ENCODE measurements around the gene GFPT2. TPM values are rescaled to one million over a fixed set of nuclear protein-coding genes. Genes with fewer than 3 reads are reported as not detected.

Gene GFPT2
- total and polyA plus RNA-seq, 8 donors, result 0.83 to 10.6 (median 4.2) TPM

GRCh38 chr5:180370861-180371641 is 17.9 kb upstream of the GFPT2 start:
- FAIRE-seq, result no peak
- Histone ChIP-seq H3K9me3 (no peaks in the 10 kb centered on the region), H3K27ac (no peak overlapping the region), H3K4me1 (no peaks in the 10 kb centered on the region), H3K27me3 (no peaks in the 10 kb centered on the region), H3K4me3 (no peak overlapping the region), H3K36me3 (no peaks in the 10 kb centered on the region)
- TF ChIP-seq, protein P1, sequence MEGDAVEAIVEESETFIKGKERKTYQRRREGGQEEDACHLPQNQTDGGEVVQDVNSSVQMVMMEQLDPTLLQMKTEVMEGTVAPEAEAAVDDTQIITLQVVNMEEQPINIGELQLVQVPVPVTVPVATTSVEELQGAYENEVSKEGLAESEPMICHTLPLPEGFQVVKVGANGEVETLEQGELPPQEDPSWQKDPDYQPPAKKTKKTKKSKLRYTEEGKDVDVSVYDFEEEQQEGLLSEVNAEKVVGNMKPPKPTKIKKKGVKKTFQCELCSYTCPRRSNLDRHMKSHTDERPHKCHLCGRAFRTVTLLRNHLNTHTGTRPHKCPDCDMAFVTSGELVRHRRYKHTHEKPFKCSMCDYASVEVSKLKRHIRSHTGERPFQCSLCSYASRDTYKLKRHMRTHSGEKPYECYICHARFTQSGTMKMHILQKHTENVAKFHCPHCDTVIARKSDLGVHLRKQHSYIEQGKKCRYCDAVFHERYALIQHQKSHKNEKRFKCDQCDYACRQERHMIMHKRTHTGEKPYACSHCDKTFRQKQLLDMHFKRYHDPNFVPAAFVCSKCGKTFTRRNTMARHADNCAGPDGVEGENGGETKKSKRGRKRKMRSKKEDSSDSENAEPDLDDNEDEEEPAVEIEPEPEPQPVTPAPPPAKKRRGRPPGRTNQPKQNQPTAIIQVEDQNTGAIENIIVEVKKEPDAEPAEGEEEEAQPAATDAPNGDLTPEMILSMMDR (IDR thresholded peaks at IDR 0.05), result no peak
- DNase-seq, result peak in 1 of 6 donors; percentile 42
- intact Hi-C loops (cut with DNase I), result no loop called here
- ATAC-seq, result peak in 2 of 4 donors; percentile 37 to 38
- 90 to 94% methylated on average over 24 of the region's 24 CpGs for WGBS, 2 donors

GRCh38 chr5:180367991-180368390 is 14.9 kb upstream of the GFPT2 start:
- FAIRE-seq, result no peak

DNA sequence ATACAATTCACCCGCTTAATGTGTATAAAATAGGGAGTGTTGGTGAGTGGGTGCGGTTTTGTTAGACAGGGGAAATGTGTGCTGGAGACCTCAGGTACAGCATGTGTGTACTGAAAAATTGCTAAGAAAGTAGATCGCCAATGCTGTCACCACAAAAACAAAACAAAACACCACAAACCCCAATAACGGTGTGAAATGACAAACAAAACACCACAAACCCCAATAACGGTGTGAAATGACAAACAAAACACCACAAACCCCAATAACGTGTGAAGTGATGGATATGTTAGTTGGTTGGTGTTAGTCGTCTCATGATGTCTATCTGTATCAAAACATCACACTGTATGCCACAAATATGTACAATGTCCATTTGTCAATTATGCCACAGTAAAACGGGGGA is 14.2 kb upstream of the GFPT2 start:
- no peak overlapping the region for H3K27ac ChIP-seq
- TF ChIP-seq, protein P1 (IDR thresholded peaks at IDR 0.05), result no peak
- no peaks in the 10 kb centered on the region for H3K27me3 ChIP-seq
- no peaks in the 10 kb centered on the region for H3K9me3 ChIP-seq
- ATAC-seq (no peak), FAIRE-seq (no peak), DNase-seq (no peak)
- WGBS, 2 donors, result 81 to 87% methylated on average over 8 of the region's 8 CpGs
- H3K36me3 ChIP-seq, result no peaks in the 10 kb centered on the region
- H3K4me1 ChIP-seq, result no peaks in the 10 kb centered on the region
- intact Hi-C loops (cut with DNase I), result no loop called here
- H3K4me3 ChIP-seq, result no peak overlapping the region

More at GRCh38 chr5:180367991-180368390, 14.9 kb upstream of the GFPT2 start:
- Histone ChIP-seq H3K27ac (no peak overlapping the region), H3K9me3 (no peaks in the 10 kb centered on the region), H3K4me1 (no peaks in the 10 kb centered on the region), H3K27me3 (no peaks in the 10 kb centered on the region), H3K36me3 (no peaks in the 10 kb centered on the region), H3K4me3 (no peak overlapping the region)
- DNase-seq (peak in 1 of 6 donors; percentile 31), ATAC-seq (no peak)
- intact Hi-C loops (cut with DNase I), result no loop called here
- TF ChIP-seq, protein P1 (IDR thresholded peaks at IDR 0.05), result no peak
- WGBS, 2 donors, result 71 to 75% methylated on average over 4 of the region's 4 CpGs

DNA sequence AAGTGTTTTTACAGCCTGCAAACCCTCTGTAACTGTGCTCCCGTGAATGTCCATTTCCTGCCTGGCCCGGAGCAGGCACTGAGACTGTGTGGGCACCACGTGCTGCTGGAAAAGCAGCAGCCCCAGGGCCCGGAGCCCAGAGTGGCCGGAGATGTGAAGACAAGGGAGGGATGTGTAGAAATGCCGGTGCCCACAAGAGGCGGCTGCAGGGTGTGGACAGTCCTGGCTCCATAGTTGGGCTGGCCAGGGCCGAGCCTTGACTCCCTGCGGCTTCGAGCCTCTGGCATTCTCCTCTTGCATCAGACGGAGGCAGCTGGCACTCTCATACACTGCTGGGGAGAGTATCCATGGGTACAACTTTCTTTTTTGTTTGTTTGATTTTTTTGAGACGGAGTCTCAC is 13.2 kb upstream of the GFPT2 start:
- no peak overlapping the region for H3K27ac ChIP-seq
- no peaks in the 10 kb centered on the region for H3K27me3 ChIP-seq
- TF ChIP-seq, protein P1 (IDR thresholded peaks at IDR 0.05), result no peak
- H3K4me1 ChIP-seq, result no peaks in the 10 kb centered on the region
- peak in 1 of 6 donors; percentile 30 for DNase-seq
- H3K4me3 ChIP-seq, result no peak overlapping the region
- H3K9me3 ChIP-seq, result no peaks in the 10 kb centered on the region
- ATAC-seq, result no peak
- FAIRE-seq, result no peak
- 77 to 81% methylated on average over 12 of the region's 12 CpGs for WGBS, 2 donors
- intact Hi-C loops (cut with DNase I), result no loop called here
- no peaks in the 10 kb centered on the region for H3K36me3 ChIP-seq

- Histone ChIP-seq H3K9me3 (no peaks in the 10 kb centered on the region), H3K4me1 (no peaks in the 10 kb centered on the region), H3K27ac (no peak overlapping the region), H3K27me3 (no peaks in the 10 kb centered on the region), H3K36me3 (no peaks in the 10 kb centered on the region), H3K4me3 (no peak overlapping the region)
- ATAC-seq (no peak), DNase-seq (no peak), FAIRE-seq (no peak)
- intact Hi-C loops (cut with DNase I), result no loop called here
- 76 to 85% methylated on average over 4 of the region's 4 CpGs for whole genome bisulfite sequencing, 2 donors
- TF ChIP-seq, protein P1 (IDR thresholded peaks at IDR 0.05), result no peak
Measured at GRCh38 chr5:180365829-180366228, 12.7 kb upstream of the GFPT2 start.

All from pancreas (tissue), 10 donors.